BLaER1 (cell line): ENCODE measurements around the gene IL1RL2.

Experiments used
- H3K27ac ChIP-seq: shearing (Covaris generic); formaldehyde crosslinking; 2 replicates; pipeline ENCODE4 v1.8.1; 2022
- H3K27me3 ChIP-seq: shearing (Covaris generic); formaldehyde crosslinking; 2 replicates; pipeline ENCODE4 v1.8.1; 2022
- H3K36me3 ChIP-seq: shearing (Covaris generic); formaldehyde crosslinking; 2 replicates; pipeline ENCODE4 v1.8.1; 2022
- H3K4me1 ChIP-seq: shearing (Covaris generic); formaldehyde crosslinking; 2 replicates; pipeline ENCODE4 v1.8.1; 2022
- H3K4me2 ChIP-seq: shearing (Covaris generic); formaldehyde crosslinking; 2 replicates; pipeline ENCODE4 v1.8.1; 2022
- H3K4me3 ChIP-seq: shearing (Covaris generic); formaldehyde crosslinking; 2 replicates; pipeline ENCODE4 v1.8.1; 2022
- H3K9ac ChIP-seq: shearing (Covaris generic); formaldehyde crosslinking; 2 replicates; pipeline ENCODE4 v1.8.1; 2022
- H3K9me3 ChIP-seq: shearing (Covaris generic); formaldehyde crosslinking; 2 replicates; pipeline ENCODE4 v1.8.1; 2022
- H4K20me1 ChIP-seq: shearing (Covaris generic); formaldehyde crosslinking; 2 replicates; pipeline ENCODE4 v1.8.1; 2022
- Cebpa-rat ChIP-seq: shearing (Covaris generic); IDR thresholded peaks from 2 replicates; pipeline ENCODE4 v1.8.1; 2022

IL1RL2 gene

DNA sequence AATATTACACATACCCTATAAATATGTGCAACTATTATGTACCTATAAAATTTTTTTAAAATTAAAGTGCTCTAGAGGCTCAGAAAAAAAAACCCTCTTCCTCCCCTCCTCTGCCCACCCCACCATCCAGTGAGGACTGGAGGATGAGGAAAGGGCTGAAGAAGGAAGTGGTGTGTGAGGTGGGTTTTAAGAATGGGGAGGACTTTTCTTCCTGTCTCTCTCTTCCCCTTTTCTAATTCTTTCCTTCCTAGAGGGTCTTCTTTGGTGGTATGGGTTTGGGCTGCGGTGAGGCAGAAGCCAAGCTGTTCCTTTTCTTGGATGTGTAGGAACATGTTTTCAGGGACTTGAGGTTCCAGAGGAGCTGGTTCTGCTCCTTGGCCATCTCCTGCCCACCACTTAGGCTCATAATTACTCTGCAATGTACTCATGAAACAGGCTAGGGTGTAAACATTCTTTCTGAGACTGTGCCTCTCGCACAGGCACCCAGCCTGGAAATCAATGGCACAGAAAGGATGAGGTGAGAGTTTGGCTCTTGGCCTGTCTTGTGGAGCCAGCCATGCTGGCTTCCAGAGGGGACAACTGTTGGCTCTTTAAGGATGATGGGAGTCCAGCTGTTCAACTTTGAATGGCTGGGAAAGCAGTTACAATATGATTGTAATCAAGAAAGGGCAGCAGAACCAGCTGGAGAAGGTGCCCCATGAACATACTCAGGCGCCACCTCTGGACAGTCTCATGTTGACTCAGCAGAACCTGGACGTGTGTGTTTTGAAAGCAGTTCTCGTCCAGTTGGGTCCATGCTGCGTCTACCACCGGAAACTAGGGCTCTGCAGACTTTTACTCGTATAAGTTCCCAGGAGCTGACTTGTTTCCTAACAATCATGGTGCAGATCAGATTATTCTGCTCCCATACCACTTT, 38.3 kb downstream of the IL1RL2 start:
- H3K36me3 ChIP-seq = no peaks in the 10 kb centered on the region
- H3K27me3 ChIP-seq = no peaks in the 10 kb centered on the region
- no peak for TF ChIP-seq Cebpa-rat
- no peaks in the 10 kb centered on the region for H4K20me1 ChIP-seq
- H3K27ac ChIP-seq = no peak overlapping the region
- 0 out of 2 replicates have a peak overlapping the region, but pooled peaks have one; percentile 7 for H3K4me2 ChIP-seq
- H3K4me3 ChIP-seq = no peak overlapping the region
- H3K9me3 ChIP-seq = no peaks in the 10 kb centered on the region
- no peak overlapping the region for H3K9ac ChIP-seq
- H3K4me1 ChIP-seq = peaks cover 19% of the 10 kb centered on the region

DNA sequence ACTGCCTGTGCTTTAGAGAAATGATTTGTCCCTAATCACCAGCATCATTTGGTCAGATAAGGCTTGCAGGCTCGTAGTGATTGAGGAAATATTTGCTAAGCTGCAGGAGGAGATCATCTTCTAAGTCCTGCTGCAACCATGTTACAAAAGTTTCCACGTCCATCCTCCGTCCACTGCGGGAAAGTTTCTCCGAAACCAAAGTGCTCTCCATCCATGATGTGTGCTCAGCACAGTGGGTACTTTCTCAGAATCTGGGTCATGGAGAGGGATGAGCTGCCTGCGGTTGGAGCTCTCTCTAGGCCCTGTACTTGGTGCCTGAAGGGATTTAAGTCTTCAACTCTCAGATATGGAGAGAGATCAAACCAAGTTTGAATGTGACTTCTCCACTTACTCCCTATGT, 39.3 kb downstream of the IL1RL2 start:
- Histone ChIP-seq H3K36me3 (no peaks in the 10 kb centered on the region), H3K9me3 (no peaks in the 10 kb centered on the region), H3K27me3 (no peaks in the 10 kb centered on the region), H3K9ac (no peak overlapping the region), H3K4me1 (peaks cover 19% of the 10 kb centered on the region), H3K27ac (no peak overlapping the region), H4K20me1 (no peaks in the 10 kb centered on the region), H3K4me3 (no peak overlapping the region), H3K4me2 (no peak overlapping the region)
- no peak for TF ChIP-seq Cebpa-rat

DNA sequence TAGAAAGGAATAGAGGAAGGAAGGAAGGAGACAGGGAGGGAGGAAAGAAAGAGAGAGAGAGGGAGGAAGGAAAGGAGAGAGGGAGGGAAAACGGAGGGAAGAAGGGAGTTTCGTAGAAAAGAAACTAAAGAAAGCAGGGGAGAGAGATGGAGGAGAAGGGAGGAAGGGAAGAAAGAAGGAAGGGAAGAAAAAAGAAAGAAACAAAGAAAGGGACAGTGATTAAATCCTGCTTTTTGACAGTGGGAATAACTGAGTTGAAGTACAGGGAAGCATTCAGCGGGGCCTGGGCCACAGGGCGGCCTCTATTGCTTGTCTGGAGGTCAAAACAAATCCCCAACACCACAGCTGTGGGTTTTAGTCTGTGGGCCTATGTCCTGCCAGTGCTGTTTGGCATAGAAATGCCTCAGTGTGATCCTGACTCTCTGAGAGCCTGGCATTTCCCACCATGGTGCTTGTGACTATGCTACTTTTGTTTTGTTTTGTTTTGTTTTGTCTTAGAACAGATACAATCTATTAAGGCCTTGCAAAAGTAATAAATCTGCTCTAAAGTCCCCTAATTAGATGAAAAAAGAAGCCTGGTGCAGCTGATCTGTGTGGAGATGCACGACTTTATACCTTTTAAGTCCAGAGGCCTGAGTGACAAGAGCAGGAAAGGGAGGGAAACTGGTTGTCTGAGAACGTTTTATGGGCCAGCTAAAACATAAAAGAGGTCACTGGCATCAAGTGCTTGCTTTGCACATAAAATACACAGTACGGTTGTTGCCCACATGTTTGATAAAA, 40.0 kb downstream of the IL1RL2 start:
- TF ChIP-seq Cebpa-rat = no peak
- no peaks in the 10 kb centered on the region for H4K20me1 ChIP-seq
- H3K4me2 ChIP-seq = no peak overlapping the region
- no peaks in the 10 kb centered on the region for H3K36me3 ChIP-seq
- H3K9me3 ChIP-seq = no peaks in the 10 kb centered on the region
- H3K27ac ChIP-seq = no peak overlapping the region
- H3K27me3 ChIP-seq = no peaks in the 10 kb centered on the region
- no peak overlapping the region for H3K9ac ChIP-seq
- H3K4me3 ChIP-seq = no peak overlapping the region
- peaks cover 19% of the 10 kb centered on the region for H3K4me1 ChIP-seq

DNA sequence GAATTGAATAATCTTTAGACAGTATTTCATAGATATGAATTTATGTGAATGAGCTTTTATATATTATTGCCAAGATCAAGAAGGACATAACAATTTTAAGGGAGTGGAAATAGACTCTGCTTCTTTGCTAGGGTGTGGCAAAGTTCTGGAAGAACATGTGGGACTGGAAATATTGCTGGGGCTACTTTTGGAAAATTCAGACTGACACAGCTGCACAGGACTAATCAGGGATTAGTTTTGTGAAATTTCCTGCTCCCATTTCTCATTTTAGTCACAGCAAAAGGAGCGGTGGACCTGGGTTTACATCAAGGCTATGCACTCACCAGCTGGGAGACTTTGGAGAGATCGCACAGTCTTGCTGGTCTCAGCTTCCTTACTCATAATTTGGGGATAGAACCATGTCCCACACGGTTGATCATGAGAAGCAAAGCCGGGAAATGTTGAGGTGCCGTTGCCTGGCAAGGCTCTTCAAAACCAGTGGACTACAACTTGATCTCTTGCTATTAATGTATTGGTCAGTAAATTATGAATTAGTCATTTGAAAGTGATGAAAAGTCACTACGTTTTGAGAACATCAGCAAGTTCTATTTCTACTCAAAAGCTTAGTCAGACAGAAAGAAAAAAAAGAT, 42.4 kb downstream of the IL1RL2 start:
- H3K27ac ChIP-seq = no peak overlapping the region
- no peak for TF ChIP-seq Cebpa-rat

DNA sequence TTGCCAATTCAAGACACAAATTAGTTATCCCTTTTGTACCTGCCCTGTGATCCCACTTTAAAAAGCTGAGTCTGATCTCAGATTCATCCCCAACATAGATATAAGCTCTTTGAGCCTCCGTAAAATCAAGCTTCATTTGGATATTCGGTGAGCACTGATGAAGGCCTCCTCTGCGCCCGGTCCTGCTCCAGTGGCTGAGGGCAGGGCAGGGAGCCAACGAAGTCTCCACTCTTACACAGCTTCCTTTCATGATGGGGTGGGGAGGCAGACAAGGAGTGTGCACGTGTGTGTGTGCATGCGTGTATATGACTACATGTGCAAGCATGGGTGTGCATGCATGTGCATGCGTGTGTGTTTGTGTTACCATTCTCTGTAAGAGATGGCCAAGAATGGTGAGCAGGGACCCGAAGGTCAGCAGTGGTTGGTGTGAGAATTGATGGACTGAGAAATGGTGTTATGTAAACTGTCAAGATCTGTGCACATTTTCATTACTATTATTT, 43.6 kb downstream of the IL1RL2 start:
- H3K4me2 ChIP-seq = no peak overlapping the region
- TF ChIP-seq Cebpa-rat = no peak
- H3K9me3 ChIP-seq = no peaks in the 10 kb centered on the region
- no peak overlapping the region for H3K4me3 ChIP-seq
- H3K4me1 ChIP-seq = peaks cover 13% of the 10 kb centered on the region
- no peak overlapping the region for H3K9ac ChIP-seq
- H4K20me1 ChIP-seq = no peaks in the 10 kb centered on the region
- H3K27me3 ChIP-seq = no peaks in the 10 kb centered on the region
- no peaks in the 10 kb centered on the region for H3K36me3 ChIP-seq
- H3K27ac ChIP-seq = no peak overlapping the region

More for the DNA sequence above, 42.4 kb downstream of the IL1RL2 start:
- Histone ChIP-seq H3K4me1 (peaks cover 19% of the 10 kb centered on the region), H3K9me3 (no peaks in the 10 kb centered on the region), H3K27me3 (no peaks in the 10 kb centered on the region), H4K20me1 (no peaks in the 10 kb centered on the region), H3K4me3 (no peak overlapping the region), H3K9ac (no peak overlapping the region), H3K4me2 (no peak overlapping the region), H3K36me3 (no peaks in the 10 kb centered on the region)

DNA sequence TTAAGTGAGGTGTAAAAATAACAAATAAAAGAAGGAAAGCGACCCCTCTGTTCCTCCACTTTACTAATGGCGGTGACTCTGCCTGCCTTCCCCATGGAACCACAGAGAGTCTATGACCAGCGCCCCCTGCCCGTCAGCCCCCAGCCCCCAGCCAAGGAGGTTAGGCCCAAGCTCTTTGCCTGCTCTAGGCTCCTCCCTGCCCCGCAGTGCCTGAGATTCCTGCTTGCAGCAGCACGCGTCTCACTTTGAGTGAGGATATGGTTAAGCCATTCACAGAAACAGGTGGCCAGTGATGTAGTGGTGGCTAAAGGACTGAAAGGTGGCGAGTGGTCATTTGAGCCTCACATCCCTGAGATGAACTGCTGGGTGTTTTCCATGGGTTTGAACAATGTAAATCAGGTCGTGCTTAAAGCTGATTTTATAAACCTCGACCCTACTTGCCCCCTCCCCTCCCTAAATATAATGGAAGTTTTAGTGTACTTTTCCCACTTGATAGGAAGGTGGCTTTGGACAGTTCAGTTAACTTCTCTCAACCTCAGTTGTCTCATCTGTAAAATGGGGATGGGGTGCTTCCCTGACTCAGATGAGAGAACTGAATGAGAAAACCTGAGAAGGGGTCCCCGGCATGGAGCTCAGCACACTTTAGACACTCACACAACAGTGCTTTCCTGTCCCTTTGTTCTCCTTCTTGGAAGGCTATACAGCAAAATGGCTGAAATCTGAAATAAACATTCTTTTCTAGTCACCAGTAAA, 46.5 kb downstream of the IL1RL2 start:
- H3K36me3 ChIP-seq = no peaks in the 10 kb centered on the region

DNA sequence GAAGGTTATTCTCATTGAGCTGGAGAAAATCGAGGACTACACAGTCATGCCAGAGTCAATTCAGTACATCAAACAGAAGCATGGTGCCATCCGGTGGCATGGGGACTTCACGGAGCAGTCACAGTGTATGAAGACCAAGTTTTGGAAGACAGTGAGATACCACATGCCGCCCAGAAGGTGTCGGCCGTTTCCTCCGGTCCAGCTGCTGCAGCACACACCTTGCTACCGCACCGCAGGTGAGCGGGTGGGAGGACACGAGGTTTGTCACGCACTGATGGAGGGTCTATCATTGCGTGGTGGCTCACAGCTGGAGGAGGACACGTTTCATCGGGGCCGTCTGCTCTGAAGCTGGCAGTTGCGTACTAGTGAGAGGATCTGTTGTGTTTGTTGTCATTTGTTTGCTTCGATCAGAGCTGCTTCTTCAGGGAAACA, 48.2 kb downstream of the IL1RL2 start:
- H3K27me3 ChIP-seq = no peaks in the 10 kb centered on the region
- H4K20me1 ChIP-seq = no peaks in the 10 kb centered on the region
- H3K36me3 ChIP-seq = no peaks in the 10 kb centered on the region
- H3K9me3 ChIP-seq = no peaks in the 10 kb centered on the region
- H3K27ac ChIP-seq = no peak overlapping the region
- no peak overlapping the region for H3K4me2 ChIP-seq
- H3K9ac ChIP-seq = no peak overlapping the region
- H3K4me3 ChIP-seq = no peak overlapping the region
- TF ChIP-seq Cebpa-rat = no peak
- H3K4me1 ChIP-seq = peaks cover 25% of the 10 kb centered on the region

More for the DNA sequence above, 46.5 kb downstream of the IL1RL2 start:
- Histone ChIP-seq H3K4me2 (no peak overlapping the region), H3K9me3 (no peaks in the 10 kb centered on the region), H3K9ac (no peak overlapping the region), H3K4me3 (no peak overlapping the region), H4K20me1 (no peaks in the 10 kb centered on the region), H3K27ac (no peak overlapping the region), H3K4me1 (peaks cover 8% of the 10 kb centered on the region), H3K27me3 (no peaks in the 10 kb centered on the region)
- TF ChIP-seq Cebpa-rat = no peak

DNA sequence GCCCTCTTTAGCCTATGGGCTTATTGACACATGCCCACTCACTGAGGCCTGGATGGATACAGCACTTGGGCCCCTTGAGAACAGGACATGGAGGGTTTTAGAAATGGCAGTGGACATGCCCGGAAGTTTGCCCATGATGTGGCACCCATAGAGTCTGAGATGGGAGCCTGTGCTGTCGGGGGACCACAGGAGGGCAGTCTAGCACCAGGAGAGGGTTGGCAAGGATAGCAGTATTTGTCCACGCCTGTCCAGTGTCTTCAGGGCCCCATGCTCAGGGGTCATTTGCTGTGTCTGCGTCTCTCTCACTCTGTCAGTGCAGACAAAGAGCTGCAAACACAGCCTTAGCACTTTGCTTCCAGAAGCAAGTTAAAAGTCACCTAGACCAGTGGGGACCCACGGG, 48.7 kb downstream of the IL1RL2 start:
- Histone ChIP-seq H3K27me3 (no peaks in the 10 kb centered on the region), H3K9me3 (no peaks in the 10 kb centered on the region), H3K27ac (no peak overlapping the region), H3K9ac (no peak overlapping the region), H3K4me3 (no peak overlapping the region), H4K20me1 (no peaks in the 10 kb centered on the region), H3K4me2 (no peak overlapping the region), H3K36me3 (no peaks in the 10 kb centered on the region), H3K4me1 (peaks cover 30% of the 10 kb centered on the region)
- TF ChIP-seq Cebpa-rat = no peak

DNA sequence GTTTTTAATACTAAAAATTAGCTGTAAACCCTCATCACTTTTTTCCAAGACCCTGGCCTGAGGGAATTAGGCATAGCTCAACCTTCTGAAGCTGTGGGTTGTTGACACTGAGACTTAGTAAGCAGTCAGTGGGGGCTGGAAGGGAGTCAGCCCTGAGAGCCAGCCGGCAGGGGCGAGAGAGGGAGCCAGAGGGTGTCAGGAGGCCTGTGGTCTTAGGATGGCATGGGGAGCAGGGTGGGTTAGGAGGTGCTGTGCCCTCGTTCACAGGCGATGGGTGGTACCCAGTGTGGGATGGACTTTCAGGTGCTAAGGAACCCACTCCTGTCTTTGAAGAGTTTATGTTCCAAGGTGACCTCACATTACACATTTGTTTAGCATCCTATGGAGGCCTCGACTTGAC, 49.3 kb downstream of the IL1RL2 start:
- Histone ChIP-seq H3K9ac (no peak overlapping the region), H3K4me1 (peaks cover 36% of the 10 kb centered on the region), H3K36me3 (no peaks in the 10 kb centered on the region), H3K27me3 (no peaks in the 10 kb centered on the region), H4K20me1 (no peaks in the 10 kb centered on the region), H3K9me3 (no peaks in the 10 kb centered on the region), H3K27ac (no peak overlapping the region), H3K4me2 (no peak overlapping the region), H3K4me3 (no peak overlapping the region)
- TF ChIP-seq Cebpa-rat = no peak
